NB4 (cell line): ENCODE data around the gene CCT6A.

Experiments
- POLR2A ChIP-seq: IDR thresholded peaks from 2 replicates; pipeline ENCODE4 v1.6.1; 2011; ENCODE audit warnings: mild to moderate bottlenecking; ENCODE audit not compliant: insufficient read length; ENCODE audit errors: extremely low read depth
- TF ChIP-seq, protein P1 (sequence below): IDR thresholded peaks from one replicate; pipeline ENCODE4 v1.5.1; 2012; ENCODE audit warnings: low read depth, low read length
- TF ChIP-seq, protein P2 (sequence below): IDR thresholded peaks from 2 replicates; pipeline ENCODE4 v1.6.1; 2011; ENCODE audit warnings: low read depth, low read length

DNA sequence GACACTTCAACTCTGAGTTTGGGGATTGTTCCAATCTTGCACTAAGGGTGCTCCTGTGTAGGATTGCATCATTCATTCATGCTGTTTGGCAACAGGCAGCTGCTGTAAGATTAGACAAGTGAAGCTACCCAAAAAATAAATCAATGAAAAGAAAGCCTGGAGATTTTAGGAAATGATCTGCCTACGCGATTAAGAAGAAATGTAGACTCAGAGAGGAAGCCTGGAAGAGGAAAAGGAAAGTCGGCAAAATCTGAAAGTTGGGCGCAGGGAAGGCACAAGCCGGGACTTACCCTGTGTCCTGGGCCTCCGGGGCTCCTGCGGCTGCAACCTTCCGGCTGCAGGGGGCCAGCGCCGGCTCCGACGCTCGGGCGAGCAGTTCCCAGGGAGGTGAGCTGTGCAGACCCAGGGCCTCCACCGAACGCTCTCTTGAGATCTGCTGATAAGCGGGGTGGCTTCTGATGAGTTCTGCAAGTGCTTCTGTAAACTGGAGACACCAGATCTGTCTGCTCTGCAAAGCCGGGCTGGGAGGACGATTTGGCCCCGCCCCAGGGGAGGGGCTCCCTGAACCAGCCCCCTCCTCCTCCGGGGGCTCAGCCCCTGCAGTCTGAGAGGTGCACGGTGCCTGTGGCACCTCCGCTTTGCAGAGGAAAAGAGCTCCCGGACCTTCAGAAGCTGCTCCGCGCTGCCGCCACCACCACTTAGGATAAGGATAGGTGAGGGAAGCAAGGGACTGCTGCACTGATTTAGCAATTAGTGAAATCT is 17.7 kb upstream of the CCT6A start:
- TF ChIP-seq, protein P1, sequence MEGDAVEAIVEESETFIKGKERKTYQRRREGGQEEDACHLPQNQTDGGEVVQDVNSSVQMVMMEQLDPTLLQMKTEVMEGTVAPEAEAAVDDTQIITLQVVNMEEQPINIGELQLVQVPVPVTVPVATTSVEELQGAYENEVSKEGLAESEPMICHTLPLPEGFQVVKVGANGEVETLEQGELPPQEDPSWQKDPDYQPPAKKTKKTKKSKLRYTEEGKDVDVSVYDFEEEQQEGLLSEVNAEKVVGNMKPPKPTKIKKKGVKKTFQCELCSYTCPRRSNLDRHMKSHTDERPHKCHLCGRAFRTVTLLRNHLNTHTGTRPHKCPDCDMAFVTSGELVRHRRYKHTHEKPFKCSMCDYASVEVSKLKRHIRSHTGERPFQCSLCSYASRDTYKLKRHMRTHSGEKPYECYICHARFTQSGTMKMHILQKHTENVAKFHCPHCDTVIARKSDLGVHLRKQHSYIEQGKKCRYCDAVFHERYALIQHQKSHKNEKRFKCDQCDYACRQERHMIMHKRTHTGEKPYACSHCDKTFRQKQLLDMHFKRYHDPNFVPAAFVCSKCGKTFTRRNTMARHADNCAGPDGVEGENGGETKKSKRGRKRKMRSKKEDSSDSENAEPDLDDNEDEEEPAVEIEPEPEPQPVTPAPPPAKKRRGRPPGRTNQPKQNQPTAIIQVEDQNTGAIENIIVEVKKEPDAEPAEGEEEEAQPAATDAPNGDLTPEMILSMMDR = peak; percentile 20
- TF ChIP-seq POLR2A = peak; percentile 36
- TF ChIP-seq, protein P2, sequence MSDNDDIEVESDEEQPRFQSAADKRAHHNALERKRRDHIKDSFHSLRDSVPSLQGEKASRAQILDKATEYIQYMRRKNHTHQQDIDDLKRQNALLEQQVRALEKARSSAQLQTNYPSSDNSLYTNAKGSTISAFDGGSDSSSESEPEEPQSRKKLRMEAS = peak; percentile 24; the same call in 1 of the 2 replicates
